Neutrophil (primary cell): Measurements from ENCODE around the gene RPL10A.

Experiments used
- H3K27ac ChIP-seq: fragments of 200-600 bp; sonication (generic); 2 replicates; pipeline ENCODE4 v1.5.1; 2016; ENCODE audit warnings: mild to moderate bottlenecking, moderate library complexity
- H3K27me3 ChIP-seq: fragments of 200-600 bp; sonication (generic); 2 replicates; pipeline ENCODE4 v1.6.0; 2016; ENCODE audit warnings: mild to moderate bottlenecking
- H3K36me3 ChIP-seq: fragments of 200-600 bp; sonication (generic); 2 replicates; pipeline ENCODE4 v1.5.1; 2017
- H3K4me1 ChIP-seq, 2 experiments: fragments of 200-600 bp in 1 of 2; sonication (generic) in 1 of 2; 1 replicate in 1 of 2; 2 replicates in 1 of 2; pipeline versions ENCODE4 v1.5.1 to v1.6.1; 2013 to 2016; ENCODE audit warnings: low read depth in 1 of 2, low read length in 1 of 2, mild to moderate bottlenecking in 1 of 2, moderate library complexity in 1 of 2; ENCODE audit not compliant: control insufficient read depth in 1 of 2, insufficient read depth in 1 of 2
- H3K4me3 ChIP-seq, 2 experiments: fragments of 200-600 bp in 1 of 2; sonication (generic) in 1 of 2; 1 replicate in 1 of 2; 2 replicates in 1 of 2; pipeline ENCODE4 v1.5.1; 2013 to 2016; ENCODE audit warnings: low read depth in 1 of 2, low read length in 1 of 2, mild to moderate bottlenecking in 1 of 2, moderate library complexity in 1 of 2
- H3K9me3 ChIP-seq: fragments of 200-600 bp; sonication (generic); 2 replicates; pipeline ENCODE4 v1.5.1; 2016
- TF ChIP-seq, protein P1 (sequence below): fragments of 200-600 bp; sonication (generic); IDR thresholded peaks from 2 replicates; pipeline ENCODE4 v1.5.1; 2016; ENCODE audit warnings: antibody characterized with exemption

The RPL10A gene

GRCh38 chr6:35505999-35506412 lies 37.8 kb downstream of the RPL10A start:
- TF ChIP-seq, protein P1, sequence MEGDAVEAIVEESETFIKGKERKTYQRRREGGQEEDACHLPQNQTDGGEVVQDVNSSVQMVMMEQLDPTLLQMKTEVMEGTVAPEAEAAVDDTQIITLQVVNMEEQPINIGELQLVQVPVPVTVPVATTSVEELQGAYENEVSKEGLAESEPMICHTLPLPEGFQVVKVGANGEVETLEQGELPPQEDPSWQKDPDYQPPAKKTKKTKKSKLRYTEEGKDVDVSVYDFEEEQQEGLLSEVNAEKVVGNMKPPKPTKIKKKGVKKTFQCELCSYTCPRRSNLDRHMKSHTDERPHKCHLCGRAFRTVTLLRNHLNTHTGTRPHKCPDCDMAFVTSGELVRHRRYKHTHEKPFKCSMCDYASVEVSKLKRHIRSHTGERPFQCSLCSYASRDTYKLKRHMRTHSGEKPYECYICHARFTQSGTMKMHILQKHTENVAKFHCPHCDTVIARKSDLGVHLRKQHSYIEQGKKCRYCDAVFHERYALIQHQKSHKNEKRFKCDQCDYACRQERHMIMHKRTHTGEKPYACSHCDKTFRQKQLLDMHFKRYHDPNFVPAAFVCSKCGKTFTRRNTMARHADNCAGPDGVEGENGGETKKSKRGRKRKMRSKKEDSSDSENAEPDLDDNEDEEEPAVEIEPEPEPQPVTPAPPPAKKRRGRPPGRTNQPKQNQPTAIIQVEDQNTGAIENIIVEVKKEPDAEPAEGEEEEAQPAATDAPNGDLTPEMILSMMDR, result no peak

DNA sequence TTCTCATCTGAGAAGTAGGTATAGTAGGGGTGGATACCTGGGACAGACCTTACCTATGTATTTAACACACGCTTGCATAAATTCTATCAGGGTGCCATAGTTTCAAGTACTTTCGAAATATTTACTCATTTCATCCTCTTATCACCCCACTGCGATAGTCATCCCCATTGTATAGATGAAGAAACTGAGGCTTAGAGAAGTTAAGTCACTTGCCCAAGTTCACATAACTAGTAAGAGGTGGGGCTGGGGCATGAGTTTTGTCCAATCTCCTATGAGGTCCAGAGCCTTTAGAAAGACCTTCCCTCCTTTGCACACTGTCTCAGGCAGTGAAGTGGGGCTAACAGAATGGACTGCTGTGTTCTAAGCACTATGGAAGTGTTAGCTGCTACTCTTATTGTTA lies 38.3 kb downstream of the RPL10A start:
- Histone ChIP-seq H3K27me3 (peaks cover 99% of the 10 kb centered on the region), H3K36me3 (no peaks in the 10 kb centered on the region), H3K9me3 (no peaks in the 10 kb centered on the region), H3K4me3 (no peak overlapping the region), H3K4me1 (no peaks in the 10 kb centered on the region), H3K27ac (no peak overlapping the region)
- TF ChIP-seq, protein P1, result no peak

More at GRCh38 chr6:35505999-35506412, 37.8 kb downstream of the RPL10A start:
- Histone ChIP-seq H3K4me1 (no peaks in the 10 kb centered on the region), H3K36me3 (no peaks in the 10 kb centered on the region), H3K9me3 (no peaks in the 10 kb centered on the region), H3K27me3 (peaks cover 99% of the 10 kb centered on the region), H3K4me3 (no peak overlapping the region), H3K27ac (no peak overlapping the region)

GRCh38 chr6:35507221-35507620 lies 39.0 kb downstream of the RPL10A start:
- TF ChIP-seq, protein P1, result no peak
- Histone ChIP-seq H3K36me3 (no peaks in the 10 kb centered on the region), H3K4me1 (no peaks in the 10 kb centered on the region), H3K9me3 (no peaks in the 10 kb centered on the region), H3K4me3 (no peak overlapping the region), H3K27ac (no peak overlapping the region), H3K27me3 (peaks cover 99% of the 10 kb centered on the region)

DNA sequence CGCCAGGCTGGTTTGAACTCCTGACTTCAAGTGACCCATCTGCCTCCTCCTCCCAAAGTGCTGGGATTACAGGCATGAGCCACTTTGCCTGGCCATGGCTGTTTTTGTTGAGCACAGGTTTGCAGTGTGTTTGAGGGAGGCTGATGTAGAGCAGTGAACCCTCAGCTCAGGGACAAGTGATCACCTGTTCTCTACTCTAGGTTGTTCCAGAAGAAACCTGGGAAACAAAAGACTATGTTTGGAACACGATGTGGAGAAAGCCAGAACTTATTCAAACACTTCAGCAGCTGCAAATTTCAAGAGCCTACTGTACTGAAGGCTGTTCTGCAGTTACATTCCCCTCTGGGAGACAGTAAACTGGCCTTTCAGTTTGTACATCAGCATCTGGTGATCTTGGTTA lies 39.8 kb downstream of the RPL10A start:
- H3K27ac ChIP-seq, result no peak overlapping the region
- H3K36me3 ChIP-seq, result no peaks in the 10 kb centered on the region
- TF ChIP-seq, protein P1, result no peak
- H3K9me3 ChIP-seq, result no peaks in the 10 kb centered on the region
- peaks cover 99% of the 10 kb centered on the region for H3K27me3 ChIP-seq
- H3K4me3 ChIP-seq, result no peak overlapping the region
- no peaks in the 10 kb centered on the region for H3K4me1 ChIP-seq

GRCh38 chr6:35508542-35508941 lies 40.3 kb downstream of the RPL10A start:
- Histone ChIP-seq H3K27ac (no peak overlapping the region), H3K9me3 (no peaks in the 10 kb centered on the region), H3K4me1 (no peaks in the 10 kb centered on the region), H3K36me3 (no peaks in the 10 kb centered on the region), H3K4me3 (no peak overlapping the region), H3K27me3 (peaks cover 99% of the 10 kb centered on the region)
- TF ChIP-seq, protein P1, result no peak
